K562 (cell line): Measurements from ENCODE around the gene TMEM248.

Source experiments
- RAD21 ChIP-seq, 2 experiments: fragments of 250-450 bp in 1 of 2; fragments of 450-650 bp in 1 of 2; sonication (Bioruptor Pico) in 1 of 2; formaldehyde crosslinking in 1 of 2; IDR thresholded peaks in 1 of 2; conservative IDR thresholded peaks in 1 of 2; 2 replicates each; pipeline versions ENCODE4 v1.4.0 to v1.8.0; 2020 to 2022; ENCODE audit warnings: mild to moderate bottlenecking in 2 of 2, moderate library complexity in 1 of 2
- TF ChIP-seq, protein P1 (sequence below): fragments of 450-650 bp; IDR thresholded peaks from 2 replicates; pipeline ENCODE4 v1.6.1; 2016; ENCODE audit warnings: mild to moderate bottlenecking

DNA sequence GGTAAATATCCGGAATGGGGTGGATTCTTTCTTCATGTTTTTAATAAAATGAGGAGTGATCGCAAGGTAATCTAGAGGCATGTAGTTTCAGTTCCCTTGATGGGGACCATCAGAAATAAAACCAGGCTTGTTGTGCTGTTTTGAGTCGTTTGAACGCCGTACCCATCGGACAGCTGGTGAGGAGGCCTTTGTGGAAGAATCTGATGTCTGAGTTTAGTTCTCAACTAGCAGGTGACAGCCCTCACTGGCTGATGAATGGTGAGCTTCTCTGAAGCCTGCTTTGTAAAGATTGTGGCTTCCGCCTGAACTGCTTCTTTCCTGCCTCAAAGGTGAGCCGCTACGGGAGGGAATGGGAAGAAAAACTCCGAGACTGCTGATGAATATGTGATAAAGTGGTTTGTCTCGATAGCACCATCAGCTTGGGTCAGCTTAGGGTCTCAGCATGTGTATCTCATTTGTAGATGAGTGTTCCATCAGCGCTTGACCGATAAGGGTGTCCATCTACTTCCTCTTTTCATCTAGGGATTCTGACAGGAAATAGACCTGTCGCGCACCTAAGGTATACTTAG is 977 bp downstream of the TMEM248 start:
- peak in 1 of 2 experiments; percentile 17; a peak in 1 of 4 replicates for TF ChIP-seq RAD21 (CRISPR knock-in tag; conservative IDR thresholded peaks at IDR 0.05 in 1 of 2, IDR thresholded peaks at IDR 0.05 in 1 of 2)
- TF ChIP-seq, protein P1, sequence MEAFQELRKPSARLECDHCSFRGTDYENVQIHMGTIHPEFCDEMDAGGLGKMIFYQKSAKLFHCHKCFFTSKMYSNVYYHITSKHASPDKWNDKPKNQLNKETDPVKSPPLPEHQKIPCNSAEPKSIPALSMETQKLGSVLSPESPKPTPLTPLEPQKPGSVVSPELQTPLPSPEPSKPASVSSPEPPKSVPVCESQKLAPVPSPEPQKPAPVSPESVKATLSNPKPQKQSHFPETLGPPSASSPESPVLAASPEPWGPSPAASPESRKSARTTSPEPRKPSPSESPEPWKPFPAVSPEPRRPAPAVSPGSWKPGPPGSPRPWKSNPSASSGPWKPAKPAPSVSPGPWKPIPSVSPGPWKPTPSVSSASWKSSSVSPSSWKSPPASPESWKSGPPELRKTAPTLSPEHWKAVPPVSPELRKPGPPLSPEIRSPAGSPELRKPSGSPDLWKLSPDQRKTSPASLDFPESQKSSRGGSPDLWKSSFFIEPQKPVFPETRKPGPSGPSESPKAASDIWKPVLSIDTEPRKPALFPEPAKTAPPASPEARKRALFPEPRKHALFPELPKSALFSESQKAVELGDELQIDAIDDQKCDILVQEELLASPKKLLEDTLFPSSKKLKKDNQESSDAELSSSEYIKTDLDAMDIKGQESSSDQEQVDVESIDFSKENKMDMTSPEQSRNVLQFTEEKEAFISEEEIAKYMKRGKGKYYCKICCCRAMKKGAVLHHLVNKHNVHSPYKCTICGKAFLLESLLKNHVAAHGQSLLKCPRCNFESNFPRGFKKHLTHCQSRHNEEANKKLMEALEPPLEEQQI: no peak
